NOMO-1 treated with DMSO at 0.1 percent for 48 hours (cell line): ENCODE measurements around the gene ZCCHC24.
A peak's percentile ranks its signal among the peaks of the same experiment; 100 is the strongest.

ENCODE experiments used
- DNase-seq: peaks from one replicate; lab custom pipeline; 2025; ENCODE audit not compliant: unreplicated experiment; lab: John Stamatoyannopoulos, UW

Gene ZCCHC24

DNA sequence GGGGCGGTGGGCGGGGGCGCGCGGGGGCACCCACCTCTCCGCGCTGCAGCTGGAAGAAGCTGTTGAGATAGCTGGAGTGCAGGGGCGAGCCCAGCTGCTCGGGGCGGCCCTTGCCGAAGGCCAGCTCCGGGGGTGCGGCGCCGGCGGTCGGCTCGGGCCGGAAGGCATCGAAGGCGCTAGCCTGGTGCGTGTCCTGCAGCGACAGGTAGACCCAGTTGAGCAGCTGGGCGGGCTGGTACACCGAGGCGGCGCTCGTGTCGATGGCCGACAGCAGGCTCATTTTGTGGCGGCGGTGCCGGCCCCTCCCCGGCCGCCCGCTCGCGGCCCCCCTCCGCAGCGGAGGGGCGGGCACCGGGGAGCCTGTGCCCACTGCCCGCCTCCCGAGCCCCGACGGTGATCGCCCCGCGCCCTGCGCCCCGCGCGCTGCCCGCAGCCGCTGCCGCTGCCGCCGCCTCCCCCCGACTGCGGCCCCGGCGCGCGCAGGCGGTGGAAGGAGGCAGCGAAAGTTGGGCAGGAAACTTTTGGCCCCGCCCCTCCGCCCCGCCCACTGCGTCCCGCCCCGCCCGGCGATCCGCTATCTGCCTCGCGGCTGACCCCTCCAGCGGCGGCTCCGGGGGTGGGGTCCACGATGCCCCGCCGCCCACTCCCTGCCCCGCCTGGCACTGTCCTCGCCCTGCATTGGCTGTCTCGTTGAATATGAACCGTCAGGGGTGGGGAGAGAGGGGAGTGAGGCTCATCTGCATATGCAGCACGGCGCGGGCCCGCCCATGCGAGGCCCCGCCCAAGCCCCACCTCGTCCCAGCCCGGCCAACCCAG lies at the start of gene ZCCHC24:
ZCCHC24 (minus strand) TSS at position 464 of the 816 bp plus-strand sequence; CDS start at position 280, 184 bp downstream.
- peak; percentile 97 for DNase-seq

DNA sequence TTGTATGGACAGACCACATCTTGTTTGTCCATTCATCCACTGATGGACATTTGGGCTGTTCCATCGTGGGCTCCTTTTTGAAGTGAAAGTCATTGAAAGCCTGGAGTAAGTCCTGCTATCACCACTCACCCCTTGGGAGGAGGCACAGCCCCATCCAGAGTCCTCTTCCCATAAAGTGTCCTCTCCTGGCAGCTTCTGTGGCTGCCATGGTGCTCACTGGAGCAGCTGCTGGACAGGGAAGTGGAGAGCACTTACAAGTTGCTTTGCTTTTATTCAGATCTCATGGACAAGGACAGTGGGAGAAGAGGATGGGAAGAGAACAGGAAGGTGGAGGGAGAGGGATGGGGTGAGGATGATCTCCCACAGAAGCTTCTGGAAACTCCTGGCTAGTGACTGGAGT lies 48.4 kb upstream of the ZCCHC24 start:
- DNase-seq, result no peak

DNA sequence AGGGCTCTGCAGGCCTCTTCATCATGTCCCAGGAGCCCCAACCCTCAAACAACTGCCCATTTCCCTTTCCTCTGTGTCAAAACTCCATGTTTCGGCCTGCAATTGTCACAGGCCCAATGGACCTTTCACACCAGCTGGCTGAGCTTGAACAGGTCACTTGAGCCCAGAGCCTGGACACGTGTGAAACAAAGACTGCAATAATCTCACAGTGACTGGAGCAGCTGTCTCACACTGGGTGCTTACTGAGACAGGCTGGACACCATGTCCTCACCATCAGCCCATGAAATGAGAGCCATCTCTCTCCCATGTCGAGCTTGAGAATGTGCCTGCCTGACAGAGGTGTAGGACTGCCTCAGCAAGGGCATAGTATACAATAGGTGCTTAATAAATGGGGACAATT lies 47.4 kb upstream of the ZCCHC24 start:
- DNase-seq, result no peak

DNA sequence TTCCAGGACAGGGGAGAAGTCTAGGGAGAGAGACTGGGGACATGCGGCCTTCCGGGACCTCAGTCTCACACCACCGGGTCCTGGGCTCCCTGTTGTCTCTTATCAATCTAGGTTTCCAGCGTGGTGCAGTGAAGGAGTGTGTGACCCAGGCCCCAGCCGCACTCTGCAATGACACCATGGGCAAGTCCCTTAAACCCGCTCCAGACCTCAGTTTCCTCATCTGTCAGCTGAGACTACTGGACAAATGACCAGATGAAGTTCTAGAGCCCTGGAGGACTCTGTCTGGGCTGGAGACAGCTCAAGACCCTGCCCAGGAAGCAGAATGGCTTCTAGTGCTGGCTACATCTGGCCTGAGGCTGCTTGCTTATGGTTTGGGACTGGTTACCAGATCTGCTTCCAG lies 46.8 kb upstream of the ZCCHC24 start:
- no peak for DNase-seq

DNA sequence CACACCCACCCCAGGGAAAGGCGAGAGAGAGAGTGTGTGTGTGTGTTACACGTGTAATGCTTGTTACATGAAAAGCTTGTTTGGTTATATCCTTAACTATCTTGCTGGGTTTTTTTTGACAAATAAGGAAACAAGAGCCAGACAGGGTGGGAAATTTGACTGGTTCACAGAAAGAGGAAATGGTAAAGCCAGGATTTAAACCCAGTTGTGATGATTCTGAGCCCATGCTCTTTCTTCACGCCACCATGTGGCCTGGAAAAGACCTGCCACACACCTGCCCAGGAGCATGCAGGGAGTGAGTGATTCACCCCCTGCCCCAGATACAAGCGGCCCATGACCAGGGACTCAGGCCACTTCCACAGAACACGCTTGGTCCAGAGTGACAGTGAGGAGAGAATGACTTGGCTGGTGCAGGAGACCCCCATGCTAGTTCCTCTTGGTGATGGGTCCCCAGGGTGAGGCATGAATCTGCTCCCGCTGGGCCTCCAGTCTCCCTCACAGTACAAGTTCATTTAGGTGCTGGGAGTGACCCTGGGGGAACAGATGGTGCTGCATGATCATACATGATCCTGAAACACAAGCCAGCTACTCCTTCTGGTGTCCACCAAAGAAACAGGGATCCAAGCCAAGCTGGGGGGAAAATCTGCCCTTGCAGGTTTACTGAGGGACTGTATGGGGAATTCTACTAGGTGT lies 45.9 kb upstream of the ZCCHC24 start:
- peak; percentile 46 for DNase-seq

DNA sequence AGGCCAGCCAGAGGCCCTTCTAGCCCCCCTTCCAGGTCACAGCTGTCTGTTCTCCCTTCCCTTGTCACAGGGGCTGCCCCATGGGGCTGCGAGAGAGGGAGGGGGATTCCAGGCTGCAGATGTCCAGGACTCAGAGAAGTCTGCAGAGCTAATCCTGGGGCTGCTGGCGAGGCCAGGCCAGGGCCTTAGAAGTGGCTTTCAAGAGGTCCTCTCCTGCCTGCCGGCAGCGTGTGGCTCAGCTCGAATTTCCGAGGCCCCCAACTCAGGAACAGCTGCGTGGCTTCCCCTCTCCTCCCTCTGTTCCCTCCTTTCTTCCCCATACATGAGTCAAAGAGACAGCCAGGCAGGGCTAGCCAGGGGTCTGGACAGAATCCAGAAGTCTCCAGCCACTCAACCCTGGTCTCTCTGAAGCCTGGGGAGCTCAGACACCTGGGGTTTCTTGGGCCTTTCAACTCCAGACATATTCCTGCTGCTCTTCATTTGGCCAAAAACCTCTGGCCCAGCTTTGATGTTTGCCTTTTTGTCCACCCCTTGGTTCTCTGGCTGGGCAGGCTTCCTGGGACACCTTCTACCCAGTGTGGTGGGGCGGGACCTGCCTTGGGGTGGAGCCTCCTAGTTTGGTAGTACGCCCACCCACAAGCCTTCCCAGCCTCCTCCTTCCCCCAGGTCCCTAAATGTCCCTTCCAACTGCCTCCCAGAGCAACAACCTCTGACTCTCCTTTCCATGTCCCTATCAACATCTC lies 45.1 kb upstream of the ZCCHC24 start:
- no peak for DNase-seq

DNA sequence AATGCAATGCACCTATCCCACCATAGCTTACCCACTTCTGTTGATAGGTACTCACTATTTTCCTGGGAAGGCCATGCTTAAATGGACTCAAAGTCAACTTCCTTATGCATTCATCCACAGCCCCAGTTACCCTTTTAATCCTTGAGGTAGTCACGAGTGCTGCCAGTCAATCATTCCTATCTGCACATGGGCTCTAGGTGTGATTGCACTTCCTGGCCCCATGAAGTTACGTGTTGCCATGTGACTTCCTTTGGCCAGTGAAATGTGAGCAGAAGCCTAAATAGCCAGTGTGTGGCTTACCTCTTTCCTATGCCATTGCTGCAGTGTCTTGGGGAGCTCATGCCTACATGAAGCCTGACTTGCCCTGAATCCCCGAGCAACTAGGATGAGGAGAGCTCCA lies 43.4 kb upstream of the ZCCHC24 start:
- no peak for DNase-seq

DNA sequence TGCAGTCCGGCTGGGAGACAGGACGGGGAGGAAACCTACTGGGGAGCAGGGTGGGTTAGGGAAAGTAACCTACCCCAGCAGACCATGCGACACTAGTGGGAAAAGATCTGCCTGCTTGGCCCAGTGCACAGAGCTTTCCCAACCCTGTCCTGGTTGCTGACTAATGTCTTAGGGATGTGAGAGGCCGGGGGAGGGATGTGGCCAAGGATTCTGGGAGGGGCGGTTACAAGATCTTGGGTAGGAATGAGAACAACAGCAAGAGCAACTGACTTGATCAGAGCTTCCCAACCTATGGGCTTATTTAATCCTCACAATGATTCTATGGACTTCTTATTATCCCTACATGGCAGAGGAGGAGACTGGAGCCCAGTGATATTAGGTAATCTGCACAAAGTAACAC lies 42.9 kb upstream of the ZCCHC24 start:
- DNase-seq, result no peak

DNA sequence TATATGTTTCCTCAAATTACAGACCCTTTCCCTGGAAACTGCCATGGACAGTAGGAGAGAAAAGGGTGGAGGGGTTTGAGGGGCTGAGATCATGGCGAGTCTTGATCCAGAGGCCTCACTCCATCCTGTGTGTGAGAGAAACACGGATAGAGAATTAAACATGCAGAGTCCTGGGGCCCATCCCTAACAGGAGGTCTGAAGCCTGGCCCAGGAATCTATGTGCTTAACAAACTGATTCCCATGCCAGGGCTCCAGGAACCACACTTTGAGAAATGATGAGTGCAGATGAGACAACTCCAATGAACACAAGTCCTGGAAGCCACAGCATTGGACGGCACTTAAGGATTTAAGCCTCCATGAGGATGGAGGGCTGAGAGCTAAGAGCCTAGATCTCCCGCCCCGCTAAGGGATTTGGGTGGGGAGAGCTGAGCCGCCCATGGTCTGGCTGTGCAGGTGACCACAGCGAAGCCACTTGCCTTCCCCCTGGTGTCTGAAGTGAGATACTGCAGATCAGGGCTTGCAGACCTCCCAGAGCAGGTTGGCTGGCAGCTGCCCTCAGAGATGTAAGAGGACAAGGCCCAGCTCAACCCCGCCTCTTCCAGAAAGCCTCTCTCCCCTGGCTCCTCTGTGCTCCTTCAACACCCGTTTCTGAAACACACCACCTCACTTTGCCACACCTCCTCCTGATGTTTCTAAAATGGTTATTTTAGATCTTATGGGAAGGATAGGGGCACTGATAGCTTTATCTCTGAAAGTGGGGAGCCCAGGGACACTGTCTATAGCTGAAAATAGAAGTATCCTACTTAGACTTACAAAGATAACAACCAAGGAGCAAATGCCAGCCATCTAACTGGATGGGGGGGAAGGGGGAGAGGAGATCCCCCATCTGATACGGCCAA lies 42.1 kb upstream of the ZCCHC24 start:
- DNase-seq, result peak; percentile 37

DNA sequence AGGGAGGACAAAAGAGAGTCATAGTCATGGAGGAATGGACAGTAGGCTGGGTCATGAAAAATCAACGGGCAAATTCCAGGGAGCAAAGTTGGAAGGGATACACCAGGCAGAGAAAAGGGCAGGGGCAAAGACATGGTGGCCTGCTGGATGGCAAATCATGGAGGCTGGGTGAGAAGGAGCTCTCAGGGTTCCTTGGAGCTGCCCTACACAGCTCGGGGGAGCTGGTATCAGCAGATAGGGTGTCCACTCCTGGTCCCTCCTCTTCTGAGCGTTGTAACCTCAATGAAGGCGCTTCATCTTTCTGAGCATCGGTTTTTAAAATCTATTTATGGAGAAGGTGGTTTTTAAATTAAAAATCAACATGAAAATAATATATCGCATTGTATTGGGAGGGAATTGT lies 39.1 kb upstream of the ZCCHC24 start:
- DNase-seq, result no peak

DNA sequence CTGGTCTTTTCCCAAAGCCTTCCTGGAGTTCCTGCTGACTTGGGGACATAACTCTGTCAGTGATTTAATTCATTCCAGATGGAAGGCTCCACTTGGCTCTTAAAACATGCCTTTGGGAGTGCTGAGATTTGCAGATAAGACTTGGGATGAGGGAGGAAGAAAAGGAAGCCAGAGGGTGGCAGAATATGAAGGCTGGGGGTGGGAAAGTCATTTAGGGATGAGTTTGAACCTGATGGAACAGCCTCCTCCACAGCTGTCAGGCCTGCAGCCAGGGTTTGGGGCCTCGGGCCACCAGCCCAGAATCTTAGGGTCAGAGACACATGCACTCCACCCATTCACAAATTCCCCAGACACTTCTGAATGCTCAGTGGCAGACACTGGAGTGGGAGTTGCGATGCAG lies 38.5 kb upstream of the ZCCHC24 start:
- DNase-seq, result no peak

DNA sequence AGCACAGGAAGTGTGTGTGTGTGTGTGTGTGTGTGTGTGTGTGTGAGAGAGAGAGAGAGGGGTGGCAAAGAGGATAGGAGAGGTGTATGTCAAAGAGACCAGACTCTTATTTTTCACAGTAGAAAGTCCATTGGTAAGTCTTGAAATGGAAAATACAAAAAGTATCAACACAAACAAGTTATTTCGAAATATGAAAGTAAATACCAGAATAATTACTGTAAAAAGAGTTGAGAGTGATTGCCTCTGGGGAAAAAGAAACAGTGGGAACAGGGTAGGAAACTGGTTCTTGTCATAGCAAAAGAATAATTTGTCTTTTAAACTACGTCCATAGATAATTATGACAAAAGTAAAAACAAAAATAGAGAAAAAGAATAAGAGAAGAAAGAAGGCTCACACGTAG lies 37.9 kb upstream of the ZCCHC24 start:
- no peak for DNase-seq

DNA sequence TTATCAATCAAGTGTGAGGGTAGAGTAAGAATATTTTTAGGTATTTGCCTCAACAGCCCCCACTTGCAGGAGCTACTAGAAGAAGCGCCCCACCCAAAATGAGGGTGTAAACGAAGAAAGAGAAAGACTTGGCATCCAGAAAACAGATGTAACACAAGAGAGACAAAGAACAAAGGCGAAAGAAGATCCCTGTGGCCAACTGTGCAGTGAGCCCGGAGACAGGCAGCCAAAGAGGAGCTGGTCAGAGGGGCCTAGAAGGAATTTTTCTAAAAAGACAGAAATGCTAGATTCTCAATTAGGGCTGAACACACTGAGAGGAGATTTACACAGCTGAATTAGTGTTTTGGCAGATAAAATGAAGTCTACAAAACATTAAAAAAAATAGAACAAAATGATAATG lies 37.3 kb upstream of the ZCCHC24 start:
- no peak for DNase-seq

DNA sequence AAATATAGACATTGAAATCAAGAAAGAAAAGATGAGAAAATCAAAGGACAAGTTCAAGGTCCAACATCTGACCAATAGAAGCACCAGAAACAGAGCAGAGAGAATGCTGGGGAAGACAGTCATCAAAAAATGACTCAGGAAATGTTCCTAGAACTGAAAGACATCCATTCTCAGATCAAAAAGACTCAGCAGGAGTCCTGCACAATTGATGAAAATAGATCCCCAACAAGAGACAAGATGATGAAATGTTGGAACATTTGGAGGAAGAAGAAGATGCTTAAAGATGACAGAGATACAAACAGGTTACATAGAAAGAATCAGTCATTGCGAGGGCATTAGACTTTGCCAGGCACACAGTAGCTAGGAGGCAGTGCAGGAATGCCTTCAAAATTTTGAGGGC lies 36.9 kb upstream of the ZCCHC24 start:
- DNase-seq, result no peak

DNA sequence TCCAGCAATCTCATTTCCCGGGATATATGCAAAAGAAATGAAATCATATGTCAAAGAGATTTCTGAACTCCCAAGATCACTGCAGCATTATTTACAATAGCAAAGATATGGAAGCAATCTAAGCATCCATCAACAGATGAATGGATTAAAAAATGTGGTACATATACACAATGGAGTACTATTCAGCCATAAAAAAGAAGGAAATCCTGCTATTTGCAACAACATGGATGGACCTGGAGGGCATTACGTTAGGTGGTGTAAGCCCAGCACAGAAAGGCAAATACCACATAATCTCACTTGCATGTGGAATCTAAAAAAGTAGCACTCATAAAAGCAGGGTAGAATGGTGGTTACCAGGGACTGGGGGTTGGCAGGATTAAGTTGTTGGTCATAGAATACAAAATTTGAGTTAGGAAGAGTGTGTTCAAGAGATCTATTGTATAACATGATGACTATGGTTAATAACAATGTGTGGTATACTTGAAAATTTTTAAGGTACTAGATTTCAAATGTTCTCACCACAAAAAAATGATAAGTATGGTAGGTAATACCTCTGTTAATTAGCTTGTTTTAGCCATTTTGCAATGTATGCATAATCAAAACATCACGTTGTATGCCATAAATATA lies 34.0 kb upstream of the ZCCHC24 start:
- DNase-seq, result no peak

DNA sequence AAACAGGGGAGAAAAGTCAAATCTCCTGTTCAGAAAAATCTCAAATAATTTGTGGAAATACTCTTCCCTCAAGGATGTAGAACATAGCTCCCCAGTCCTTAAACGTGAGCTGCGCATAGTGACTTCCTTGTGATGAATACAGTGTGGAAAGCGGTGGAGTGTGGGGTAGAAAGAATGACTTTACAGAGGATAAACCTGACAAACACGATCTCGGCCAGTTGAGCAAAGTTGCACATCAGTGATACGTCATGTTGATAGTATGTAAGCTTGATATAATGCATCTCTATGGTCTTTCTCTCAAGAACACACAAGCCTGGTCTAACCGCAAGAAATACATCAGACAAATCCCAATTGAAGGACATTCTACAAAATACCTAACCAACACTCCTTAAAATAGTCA lies 32.0 kb upstream of the ZCCHC24 start:
- DNase-seq, result no peak

DNA sequence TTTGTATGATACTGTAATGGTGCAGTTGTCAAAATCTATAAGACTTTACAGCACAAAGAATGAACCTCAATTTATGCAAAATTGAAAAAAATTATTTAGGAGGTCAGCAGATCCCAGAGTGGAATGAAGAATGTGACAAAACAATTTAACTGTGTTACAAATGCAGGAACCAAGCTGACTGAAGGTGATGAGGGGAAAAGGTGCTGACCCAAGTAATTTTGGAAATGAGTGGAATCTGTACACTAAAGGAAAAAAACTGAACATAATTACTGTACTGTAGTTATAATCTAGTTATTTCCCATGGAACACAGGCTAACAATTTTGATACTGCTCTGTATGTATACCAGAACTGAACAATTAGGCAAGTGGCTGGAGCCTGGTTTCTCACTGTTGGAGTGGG lies 31.2 kb upstream of the ZCCHC24 start:
- no peak for DNase-seq

DNA sequence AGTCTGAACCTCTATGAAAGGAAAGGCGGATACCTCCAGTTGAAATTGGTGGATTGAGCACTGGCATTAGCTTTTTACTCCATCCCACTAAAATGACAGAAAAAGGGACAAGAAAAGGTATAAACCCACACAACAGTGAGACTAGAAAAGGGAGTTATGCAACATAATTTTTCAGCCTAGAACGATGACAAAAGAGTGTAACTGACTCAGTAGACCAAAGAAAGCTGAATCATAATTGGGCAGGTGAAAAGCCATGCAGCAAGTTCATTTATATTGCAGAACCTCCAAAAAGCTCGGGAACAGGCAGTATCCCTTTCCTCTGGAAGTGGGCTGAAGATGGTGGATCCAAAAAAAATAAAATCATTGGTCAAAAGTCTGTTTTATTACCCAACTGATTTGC lies 30.5 kb upstream of the ZCCHC24 start:
- DNase-seq, result no peak

DNA sequence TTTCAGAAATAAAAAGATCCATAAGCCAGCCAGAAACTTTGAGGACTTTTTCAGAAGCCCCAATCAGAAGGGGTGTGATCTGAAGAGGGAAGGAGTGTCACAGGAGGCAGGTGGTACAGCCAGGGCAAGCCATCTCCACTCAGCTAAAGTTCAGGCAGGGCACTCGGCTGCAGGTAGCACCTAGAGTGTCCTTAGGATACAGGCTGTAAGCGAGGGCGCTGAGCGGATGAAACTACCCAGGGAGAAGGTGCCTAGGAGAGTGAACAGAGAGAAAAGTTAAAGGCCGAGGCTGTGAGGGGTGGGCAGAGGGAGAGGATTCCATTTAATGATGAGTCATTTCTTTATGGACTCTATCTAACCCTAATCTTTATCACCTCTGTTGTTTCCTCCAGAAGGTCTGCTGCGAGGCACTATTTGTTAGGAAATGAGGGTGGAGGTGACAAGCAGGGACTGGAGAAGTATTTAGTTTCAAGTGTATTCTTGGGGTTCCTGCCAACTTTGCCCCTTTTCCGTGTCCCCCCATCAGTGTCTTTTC lies 29.8 kb upstream of the ZCCHC24 start:
- DNase-seq, result no peak

DNA sequence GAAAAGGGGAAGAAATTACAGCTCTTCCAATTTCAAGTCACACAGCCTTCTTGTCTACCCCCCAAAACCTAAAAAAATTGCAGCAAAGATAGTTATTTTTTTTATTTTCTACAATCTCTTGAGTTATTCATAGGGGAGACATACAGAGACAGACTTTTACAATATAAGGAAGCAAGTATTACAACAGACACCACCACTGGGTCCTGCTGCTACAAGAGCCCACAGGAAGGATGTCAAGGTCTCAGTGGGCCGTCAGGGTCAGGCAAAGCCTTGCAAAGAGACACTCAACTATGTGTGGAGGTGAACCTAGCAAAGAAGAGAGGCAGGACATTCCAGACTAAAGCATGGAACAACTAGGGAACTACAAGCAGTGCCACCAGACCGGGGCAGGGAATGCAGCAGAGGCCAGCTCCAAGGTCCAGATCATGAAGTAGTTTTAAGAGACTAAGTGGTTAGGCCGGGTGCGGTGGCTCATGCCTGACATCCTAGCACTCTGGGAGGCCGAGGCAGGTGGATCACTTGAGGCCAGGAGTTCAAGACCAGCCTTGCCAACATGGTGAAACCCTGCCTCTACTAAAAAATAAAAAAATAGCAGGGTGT lies 28.2 kb upstream of the ZCCHC24 start:
- peak; percentile 65 for DNase-seq
